Stimulated activated CD8-positive, alpha-beta memory T cell treated with anti-CD3 and anti-CD28 coated beads, Interleukin-4, amount 100 ng/mL, for 1 hour (primary cell): ENCODE results near the gene MEOX1.
A peak's percentile ranks its signal among the peaks of the same experiment; 100 is the strongest.
"Not testable (repeated sequence)": the region's sequence is repeated elsewhere in the genome, so short reads cannot be mapped to it uniquely, and the experiment has no call there.

Source experiments
- DNase-seq, 2 donors: peaks; one replicate each; pipeline ENCODE4 v3.0.0-alpha.2; 2020; ENCODE audit warnings: low read depth in 2 of 2, low spot score in 1 of 2

The MEOX1 gene

GRCh38 chr17:43661699-43662412, at the start of gene MEOX1:
TSS of gene MEOX1 (minus strand) at chr17:43661922. CDS start at chr17:43661534, 388 bp downstream.
- DNase-seq, result no peak

GRCh38 chr17:43710101-43710500, 48.4 kb upstream of the MEOX1 start:
- DNase-seq, result no peak

- no peak for DNase-seq
Observed at GRCh38 chr17:43709210-43709609, 47.5 kb upstream of the MEOX1 start.

GRCh38 chr17:43707184-43707583, 45.5 kb upstream of the MEOX1 start:
- no peak for DNase-seq

- DNase-seq, result no peak
Observed at GRCh38 chr17:43706235-43706634, 44.5 kb upstream of the MEOX1 start.

- no peak for DNase-seq
Observed at GRCh38 chr17:43703630-43704029, 41.9 kb upstream of the MEOX1 start.

- no peak for DNase-seq
Observed at GRCh38 chr17:43702637-43703036, 40.9 kb upstream of the MEOX1 start.

- DNase-seq, result peak; percentile 8 to 24
Observed at GRCh38 chr17:43701318-43701743, 39.6 kb upstream of the MEOX1 start.

GRCh38 chr17:43699438-43699756, 37.7 kb upstream of the MEOX1 start:
- DNase-seq, result no peak

- no peak for DNase-seq
Observed at GRCh38 chr17:43698678-43699437, 37.1 kb upstream of the MEOX1 start.

GRCh38 chr17:43697937-43698336, 36.2 kb upstream of the MEOX1 start:
- no peak for DNase-seq

- no peak for DNase-seq
Observed at GRCh38 chr17:43696891-43697290, 35.2 kb upstream of the MEOX1 start.

GRCh38 chr17:43695970-43696865, 34.5 kb upstream of the MEOX1 start:
- DNase-seq, result no peak

- peak; percentile 29 to 61 for DNase-seq
Observed at GRCh38 chr17:43694081-43694870, 32.6 kb upstream of the MEOX1 start.

GRCh38 chr17:43691317-43691693, 29.6 kb upstream of the MEOX1 start:
- DNase-seq, result no peak

GRCh38 chr17:43690624-43691316, 29.0 kb upstream of the MEOX1 start:
- DNase-seq, result no peak

GRCh38 chr17:43689814-43690213, 28.1 kb upstream of the MEOX1 start:
- no peak for DNase-seq

- DNase-seq, result no peak
Observed at GRCh38 chr17:43689131-43689530, 27.4 kb upstream of the MEOX1 start.

GRCh38 chr17:43686957-43687356, 25.2 kb upstream of the MEOX1 start:
- not testable (repeated sequence) for DNase-seq

GRCh38 chr17:43683928-43684653, 22.4 kb upstream of the MEOX1 start:
- no peak for DNase-seq
